HCT116 (cell line): Measurements from ENCODE around the gene CEP131.

Experiments used
- CTCF ChIP-seq, 3 experiments: fragments of 200-600 bp in 1 of 3; sonication (generic) in 1 of 3; IDR thresholded peaks in 2 of 3; conservative IDR thresholded peaks in 1 of 3; 2 replicates each; pipeline ENCODE4 v1.5.1; 2012 to 2017; ENCODE audit warnings: low read depth in 2 of 3, low read length in 2 of 3, antibody characterized with exemption in 1 of 3, borderline replicate concordance in 1 of 3, control low read depth in 1 of 3, mild to moderate bottlenecking in 1 of 3, mixed read lengths in 1 of 3, mixed run types in 1 of 3, moderate library complexity in 1 of 3; ENCODE audit not compliant: insufficient read depth in 1 of 3
- POLR2AphosphoS5 ChIP-seq: IDR thresholded peaks from 2 replicates; pipeline ENCODE4 v1.6.1; 2011; ENCODE audit warnings: mild to moderate bottlenecking, low read depth, low read length, moderate library complexity
- SP1 ChIP-seq: IDR thresholded peaks from 2 replicates; pipeline ENCODE4 v1.6.1; 2012; ENCODE audit warnings: low read depth
- YY1 ChIP-seq: IDR thresholded peaks from 2 replicates; pipeline ENCODE4 v1.6.1; 2011; ENCODE audit warnings: low read length, low read depth, moderate library complexity, mild to moderate bottlenecking; ENCODE audit not compliant: insufficient replicate concordance; ENCODE audit errors: extremely low read depth
- ZFX ChIP-seq: fragments of 450-650 bp; IDR thresholded peaks from 2 replicates; pipeline ENCODE4 v1.6.1; 2017

DNA sequence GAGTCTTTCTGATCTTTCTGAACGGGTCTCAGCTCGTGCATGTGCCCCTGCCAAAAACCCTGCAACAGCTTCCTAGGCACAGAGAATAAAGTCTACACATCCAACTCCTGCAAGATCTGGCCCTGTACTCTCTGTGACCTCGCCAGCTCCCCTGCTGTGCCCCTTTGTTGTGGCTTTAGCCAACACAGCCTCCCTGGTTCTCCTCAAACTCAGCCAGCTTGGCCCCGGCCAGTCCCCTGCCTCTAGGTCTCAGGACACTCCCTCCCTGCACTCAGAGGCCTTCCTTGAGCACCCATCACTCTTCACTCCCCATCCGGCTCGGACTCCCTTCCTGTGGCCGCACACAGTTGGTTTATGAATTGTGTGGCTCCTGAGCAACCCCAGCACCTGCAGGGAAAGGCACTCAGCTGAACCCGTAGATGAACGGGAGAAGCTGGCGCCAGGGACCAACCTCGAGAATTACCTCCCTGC, 1.4 kb downstream of the CEP131 start:
- TF ChIP-seq CTCF (IDR thresholded peaks at IDR 0.05 in 2 of 3, conservative IDR thresholded peaks at IDR 0.05 in 1 of 3; ENCODE audit: borderline replicate concordance in 1 of 3, insufficient read depth in 1 of 3, low read depth in 2 of 3, low read length in 2 of 3) (no peak), SP1 (no peak), YY1 (no peak), POLR2AphosphoS5 (no peak), ZFX (no peak)
